SH-SY5Y (cell line): ENCODE results near the gene MSI2.

Source experiments
- GATA2 ChIP-seq: IDR thresholded peaks from 2 replicates; pipeline ENCODE4 v1.6.1; 2011; ENCODE audit warnings: mild to moderate bottlenecking, low read depth, low read length
- GATA3 ChIP-seq: IDR thresholded peaks from 2 replicates; pipeline ENCODE4 v1.6.1; 2011; ENCODE audit warnings: low read depth, mild to moderate bottlenecking, low read length, moderate library complexity

DNA sequence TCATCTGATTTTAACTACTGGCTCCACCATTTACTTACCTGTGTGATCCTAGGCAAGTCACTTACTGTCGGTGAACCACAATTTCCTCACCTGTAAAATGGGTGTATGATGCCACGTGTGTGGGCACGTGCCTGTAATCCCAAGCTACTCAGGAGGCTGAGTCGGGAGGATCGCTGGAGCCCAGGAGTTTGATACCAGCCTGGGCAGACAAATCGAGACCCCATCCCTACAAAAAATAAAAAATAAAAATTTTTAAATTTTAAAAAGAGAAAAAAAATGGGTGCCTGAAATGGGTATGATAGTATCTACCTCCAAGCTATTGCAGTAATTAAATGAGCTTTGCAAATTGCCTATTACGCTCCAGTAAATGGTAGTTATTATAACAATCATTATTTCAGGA is 263.5 kb downstream of the MSI2 start:
- TF ChIP-seq GATA2, result no peak
- TF ChIP-seq GATA3, result no peak
